ENCODE measurements around the gene LIN7A.

GRCh38 chr12:80958162-80958561 lies 20.4 kb upstream of the LIN7A start:
- TF ChIP-seq CTCF (conservative IDR thresholded peaks at IDR 0.05 in 1 of 2, IDR thresholded peaks at IDR 0.05 in 1 of 2; ENCODE audit: low read depth in 1 of 2, low read length in 2 of 2) (no peak), EZH2 (IDR thresholded peaks at IDR 0.05; ENCODE audit: low read length, missing control alignments) (no peak)
